22Rv1 (cell line): ENCODE data around the gene SNRPE.

ENCODE experiments used
- CTCF ChIP-seq: fragments of 450-650 bp; IDR thresholded peaks from 2 replicates; pipeline ENCODE4 v1.5.1; 2017; ENCODE audit warnings: mild to moderate bottlenecking
- ZFX ChIP-seq: fragments of 450-650 bp; IDR thresholded peaks from 2 replicates; pipeline ENCODE4 v1.6.1; 2017; ENCODE audit warnings: antibody characterized with exemption, borderline replicate concordance

GRCh38 chr1:203870245-203870644 lies 8.8 kb downstream of the SNRPE start:
- TF ChIP-seq CTCF, result no peak
- no peak for TF ChIP-seq ZFX
